MCF 10A (cell line): ENCODE results near the gene PARD3. TPM values are rescaled to one million over a fixed set of nuclear protein-coding genes. Genes with fewer than 3 reads are reported as not detected.

ENCODE experiments used
- BruUV-seq: library from RNA; stranded (reverse); fragments of 400-500 nt; replicated peaks from 2 replicates; lab custom pipeline; 2021; lab: Mats Ljungman, UMichigan
- CTCF ChIA-PET: fragments of 300-600 bp; sonication (Branson Sonifier 250); formaldehyde crosslinking; extraction: SDS; loops from one replicate; lab custom pipeline; 2021; ENCODE audit warnings: antibody characterized with exemption, inconsistent platforms; lab: Yijun Ruan, JAX
- POLR2A ChIA-PET: fragments of 300-600, 350-650 bp; sonication (Branson Sonifier 250); formaldehyde crosslinking; extraction: SDS; loops from one replicate; lab custom pipeline; 2020; ENCODE audit warnings: antibody characterized with exemption, inconsistent platforms; lab: Yijun Ruan, JAX
- DNase-seq: peaks from one replicate; pipeline ENCODE4 v3.0.0-alpha.2; 2018; ENCODE audit not compliant: unreplicated experiment
- H3K27ac Mint-ChIP-seq: one replicate; pipeline ENCODE4 v1.8.0; 2022; ENCODE audit warnings: mild to moderate bottlenecking, low read depth, mixed read lengths; ENCODE audit not compliant: unreplicated experiment
- H3K27me3 Mint-ChIP-seq: one replicate; pipeline ENCODE4 v1.8.0; 2022; ENCODE audit warnings: mixed read lengths; ENCODE audit not compliant: insufficient read depth, unreplicated experiment
- H3K36me3 Mint-ChIP-seq: one replicate; pipeline ENCODE4 v1.8.0; 2022; ENCODE audit warnings: mild to moderate bottlenecking, moderate library complexity, mixed read lengths; ENCODE audit not compliant: insufficient read depth, unreplicated experiment
- H3K4me1 Mint-ChIP-seq: one replicate; pipeline ENCODE4 v1.8.0; 2022; ENCODE audit warnings: mixed read lengths; ENCODE audit not compliant: insufficient read depth, unreplicated experiment
- H3K4me3 Mint-ChIP-seq: one replicate; pipeline ENCODE4 v1.8.0; 2022; ENCODE audit warnings: mild to moderate bottlenecking, moderate library complexity, mixed read lengths; ENCODE audit not compliant: unreplicated experiment
- H3K9me3 Mint-ChIP-seq: one replicate; pipeline ENCODE4 v1.8.0; 2022; ENCODE audit warnings: mixed read lengths; ENCODE audit not compliant: unreplicated experiment
- intact Hi-C: fragments of 100-400 bp; cut with micrococcal nuclease; formaldehyde crosslinking; loops from 2 replicates; pipeline ENCODE4 v1.14.1; 2022
- total RNA-seq: library from RNA; stranded (reverse); gene quantifications from 2 replicates; pipeline ENCODE4 v1.2.3, GENCODE V29; 2022
- TF ChIP-seq, protein P1 (sequence below): fragments of 200-600 bp; IDR thresholded peaks from one replicate; pipeline ENCODE4 v1.8.0; 2022; ENCODE audit warnings: antibody characterized with exemption, mild to moderate bottlenecking; ENCODE audit not compliant: unreplicated experiment

Gene PARD3
- total RNA-seq, 1 experiment from 2014 or later, result 70.0 TPM

DNA sequence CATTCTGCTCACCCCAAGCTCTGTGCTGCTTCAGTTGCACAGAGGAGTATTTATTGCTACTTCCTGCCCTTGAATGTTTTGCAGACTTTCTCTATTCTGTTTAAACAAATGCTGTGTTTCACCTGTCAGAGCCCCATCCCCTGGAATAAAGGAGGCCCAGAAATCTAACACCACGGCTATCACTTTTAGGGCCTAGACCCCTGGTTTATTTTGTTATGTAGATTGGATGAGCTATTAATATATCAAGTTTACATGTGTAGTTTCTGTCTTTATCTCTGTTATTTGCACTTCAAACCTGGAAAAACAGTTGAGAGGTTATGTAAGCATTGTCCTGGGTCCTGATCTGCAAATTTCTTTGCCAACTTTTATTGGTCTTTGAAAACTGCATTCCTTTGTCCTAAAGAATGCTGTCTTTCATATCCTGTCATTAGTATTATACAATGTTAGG, 630.1 kb downstream of the PARD3 start:
- intact Hi-C loops, result no loop called here
- POLR2A ChIA-PET, result no interaction called here
- CTCF ChIA-PET, result interaction anchor here (0.6 kb wide), 1 partner anchor 59 kb away, joined by 6 read pairs; no protein-coding TSS in a partner anchor

DNA sequence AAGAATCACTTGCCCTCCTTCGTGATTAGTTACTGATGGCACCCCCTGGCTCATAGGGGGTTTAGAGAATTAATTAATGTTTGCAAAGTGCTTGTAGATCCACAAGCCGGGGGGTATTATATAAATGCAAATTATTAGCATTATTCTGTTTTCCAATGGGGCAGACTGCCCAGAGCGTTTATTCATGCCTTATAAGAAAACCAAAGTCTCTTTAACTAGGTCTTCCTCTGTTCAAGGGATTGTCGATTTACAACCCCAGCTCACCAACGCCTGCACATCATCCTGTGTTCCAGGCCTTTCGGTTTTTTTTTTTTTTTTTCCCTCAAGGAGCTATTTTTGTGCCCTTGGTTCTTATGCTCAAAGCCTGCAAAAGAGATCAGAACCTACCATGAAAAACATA, 630.7 kb downstream of the PARD3 start:
- BruUV-seq, result no TSS peak
- TF ChIP-seq, protein P1, sequence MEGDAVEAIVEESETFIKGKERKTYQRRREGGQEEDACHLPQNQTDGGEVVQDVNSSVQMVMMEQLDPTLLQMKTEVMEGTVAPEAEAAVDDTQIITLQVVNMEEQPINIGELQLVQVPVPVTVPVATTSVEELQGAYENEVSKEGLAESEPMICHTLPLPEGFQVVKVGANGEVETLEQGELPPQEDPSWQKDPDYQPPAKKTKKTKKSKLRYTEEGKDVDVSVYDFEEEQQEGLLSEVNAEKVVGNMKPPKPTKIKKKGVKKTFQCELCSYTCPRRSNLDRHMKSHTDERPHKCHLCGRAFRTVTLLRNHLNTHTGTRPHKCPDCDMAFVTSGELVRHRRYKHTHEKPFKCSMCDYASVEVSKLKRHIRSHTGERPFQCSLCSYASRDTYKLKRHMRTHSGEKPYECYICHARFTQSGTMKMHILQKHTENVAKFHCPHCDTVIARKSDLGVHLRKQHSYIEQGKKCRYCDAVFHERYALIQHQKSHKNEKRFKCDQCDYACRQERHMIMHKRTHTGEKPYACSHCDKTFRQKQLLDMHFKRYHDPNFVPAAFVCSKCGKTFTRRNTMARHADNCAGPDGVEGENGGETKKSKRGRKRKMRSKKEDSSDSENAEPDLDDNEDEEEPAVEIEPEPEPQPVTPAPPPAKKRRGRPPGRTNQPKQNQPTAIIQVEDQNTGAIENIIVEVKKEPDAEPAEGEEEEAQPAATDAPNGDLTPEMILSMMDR, result no peak
- DNase-seq, result no peak
- Mint-ChIP-seq H3K27ac (no peak overlapping the region), H3K4me1 (no peaks in the 10 kb centered on the region), H3K27me3 (no peaks in the 10 kb centered on the region), H3K4me3 (no peak overlapping the region), H3K9me3 (no peaks in the 10 kb centered on the region), H3K36me3 (peaks cover 5% of the 10 kb centered on the region)
- intact Hi-C loops, result no loop called here
- CTCF ChIA-PET, result no interaction called here
- POLR2A ChIA-PET, result no interaction called here

More for the DNA sequence above, 630.1 kb downstream of the PARD3 start:
- no peaks in the 10 kb centered on the region for H3K9me3 Mint-ChIP-seq
- H3K27ac Mint-ChIP-seq, result no peak overlapping the region
- no peak for DNase-seq
- TF ChIP-seq, protein P1, result no peak
- H3K4me1 Mint-ChIP-seq, result no peaks in the 10 kb centered on the region
- no TSS peak for BruUV-seq
- peaks cover 5% of the 10 kb centered on the region for H3K36me3 Mint-ChIP-seq
- no peaks in the 10 kb centered on the region for H3K27me3 Mint-ChIP-seq
- no peak overlapping the region for H3K4me3 Mint-ChIP-seq

DNA sequence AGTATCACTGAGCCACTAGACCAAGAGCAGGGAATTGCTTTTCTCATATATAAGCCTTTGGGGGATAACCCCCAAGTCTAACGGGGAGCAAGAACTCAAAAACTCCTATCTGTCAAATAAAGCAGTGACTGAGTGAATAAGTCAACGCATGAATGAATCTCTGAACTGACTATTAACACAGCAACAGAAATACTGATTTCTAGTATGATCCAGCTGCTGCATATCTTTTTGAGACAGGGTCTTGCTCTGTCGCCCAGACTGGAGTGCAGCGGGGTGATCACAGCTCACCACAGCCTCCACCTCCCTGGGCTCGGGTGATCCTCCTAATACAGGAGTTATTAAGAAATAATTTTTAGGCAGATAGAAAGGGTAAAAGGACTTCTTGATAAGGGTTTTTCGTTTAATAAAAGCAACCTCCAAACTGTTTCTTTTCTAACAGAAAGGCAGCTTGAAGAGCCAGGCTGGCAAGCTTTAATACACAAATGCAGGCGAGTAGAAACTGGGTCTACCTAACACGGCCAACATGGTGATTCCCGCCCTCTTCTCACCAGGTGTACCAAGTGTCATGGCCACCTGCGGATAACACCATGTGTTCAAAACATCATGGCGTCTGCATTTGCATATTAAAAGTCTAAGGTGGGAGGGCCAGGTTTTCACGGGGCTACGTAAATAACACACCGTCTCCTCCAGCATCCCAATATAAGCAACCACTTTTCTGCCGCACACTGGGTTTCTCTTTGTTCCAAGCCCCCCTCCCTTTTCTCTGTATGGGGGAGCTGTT, 631.9 kb downstream of the PARD3 start:
- DNase-seq, result no peak
- no peaks in the 10 kb centered on the region for H3K4me1 Mint-ChIP-seq
- ChIA-PET CTCF (no interaction called here), POLR2A (no interaction called here)
- TF ChIP-seq, protein P1, result no peak
- H3K9me3 Mint-ChIP-seq, result no peaks in the 10 kb centered on the region
- H3K27me3 Mint-ChIP-seq, result no peaks in the 10 kb centered on the region
- peaks cover 5% of the 10 kb centered on the region for H3K36me3 Mint-ChIP-seq
- intact Hi-C loops, result no loop called here
- H3K27ac Mint-ChIP-seq, result peak overlapping the region; percentile 35
- H3K4me3 Mint-ChIP-seq, result no peak overlapping the region
- BruUV-seq, result no TSS peak

DNA sequence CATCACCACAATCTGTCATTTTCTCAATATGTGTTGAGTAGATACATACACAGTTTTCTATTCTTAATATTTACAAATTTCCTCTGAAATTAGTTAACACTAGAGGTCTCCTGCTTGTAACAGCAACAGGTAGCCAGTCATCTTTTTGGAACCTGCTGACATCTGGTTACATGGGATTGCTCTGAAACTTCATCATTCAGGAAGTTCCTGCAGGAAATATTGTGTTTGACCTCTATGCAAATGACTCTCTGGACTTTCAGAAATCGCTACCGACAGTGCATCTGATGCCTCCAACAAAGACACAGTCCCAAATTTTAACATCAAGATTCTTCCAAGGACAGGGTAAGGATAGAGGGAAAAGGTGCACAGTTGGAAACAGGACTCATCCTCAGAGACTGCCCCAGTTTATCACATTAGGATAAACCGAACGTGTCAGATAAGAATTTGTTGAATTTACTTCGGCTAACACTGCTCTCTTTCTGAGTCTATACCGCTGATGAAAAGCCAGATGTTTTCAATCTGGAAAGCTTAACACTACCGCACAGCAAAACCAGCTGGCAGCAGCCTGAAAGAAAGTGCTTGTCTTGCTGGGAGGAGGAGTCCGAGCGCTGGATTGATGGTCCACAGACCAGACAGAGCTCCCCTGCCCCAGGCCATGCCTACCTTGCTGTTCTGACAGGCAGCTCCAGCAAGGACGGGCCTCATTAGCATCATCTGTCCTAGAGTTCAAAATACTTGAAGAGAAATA, 633.4 kb downstream of the PARD3 start:
- ChIA-PET CTCF (no interaction called here), POLR2A (no interaction called here)
- Mint-ChIP-seq H3K36me3 (peaks cover under 1% of the 10 kb centered on the region), H3K27me3 (no peaks in the 10 kb centered on the region), H3K4me1 (no peaks in the 10 kb centered on the region), H3K9me3 (no peaks in the 10 kb centered on the region), H3K27ac (no peak overlapping the region), H3K4me3 (no peak overlapping the region)
- BruUV-seq, result no TSS peak
- intact Hi-C loops, result no loop called here
- TF ChIP-seq, protein P1, result no peak
- no peak for DNase-seq
